ENCODE results near the gene ZMYND10.

DNA sequence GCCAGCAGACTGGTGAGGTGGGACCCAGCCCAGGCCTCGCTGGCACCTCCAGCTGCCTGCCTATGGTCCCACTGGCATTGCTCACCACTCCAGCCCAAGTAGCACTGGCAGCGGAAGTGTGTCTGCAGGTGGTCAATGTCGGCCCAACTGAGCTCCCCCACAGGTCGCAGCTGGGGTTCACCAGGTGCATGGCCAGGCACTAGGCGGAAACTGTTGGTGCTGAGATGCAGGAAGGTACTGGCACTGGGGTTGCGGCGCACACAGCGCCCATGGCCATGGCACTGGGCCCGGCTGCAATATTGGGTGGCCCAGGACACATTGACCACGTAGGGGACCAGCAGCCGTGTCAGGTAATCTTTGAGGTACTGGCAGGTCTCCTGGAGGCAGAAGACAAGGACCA lies 27.4 kb downstream of the ZMYND10 start:
- TF ChIP-seq, protein P1, sequence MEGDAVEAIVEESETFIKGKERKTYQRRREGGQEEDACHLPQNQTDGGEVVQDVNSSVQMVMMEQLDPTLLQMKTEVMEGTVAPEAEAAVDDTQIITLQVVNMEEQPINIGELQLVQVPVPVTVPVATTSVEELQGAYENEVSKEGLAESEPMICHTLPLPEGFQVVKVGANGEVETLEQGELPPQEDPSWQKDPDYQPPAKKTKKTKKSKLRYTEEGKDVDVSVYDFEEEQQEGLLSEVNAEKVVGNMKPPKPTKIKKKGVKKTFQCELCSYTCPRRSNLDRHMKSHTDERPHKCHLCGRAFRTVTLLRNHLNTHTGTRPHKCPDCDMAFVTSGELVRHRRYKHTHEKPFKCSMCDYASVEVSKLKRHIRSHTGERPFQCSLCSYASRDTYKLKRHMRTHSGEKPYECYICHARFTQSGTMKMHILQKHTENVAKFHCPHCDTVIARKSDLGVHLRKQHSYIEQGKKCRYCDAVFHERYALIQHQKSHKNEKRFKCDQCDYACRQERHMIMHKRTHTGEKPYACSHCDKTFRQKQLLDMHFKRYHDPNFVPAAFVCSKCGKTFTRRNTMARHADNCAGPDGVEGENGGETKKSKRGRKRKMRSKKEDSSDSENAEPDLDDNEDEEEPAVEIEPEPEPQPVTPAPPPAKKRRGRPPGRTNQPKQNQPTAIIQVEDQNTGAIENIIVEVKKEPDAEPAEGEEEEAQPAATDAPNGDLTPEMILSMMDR (IDR thresholded peaks at IDR 0.05): no peak
- no peak for TF ChIP-seq POLR2A (IDR thresholded peaks at IDR 0.05)
- no peak for TF ChIP-seq EP300 (IDR thresholded peaks at IDR 0.05; ENCODE audit: low read depth)
- TF ChIP-seq POLR2AphosphoS5 (IDR thresholded peaks at IDR 0.05): no peak
